GM21576 (cell line): Measurements from ENCODE around the gene BCKDHA.
"Not testable (repeated sequence)": the region's sequence is repeated elsewhere in the genome, so short reads cannot be mapped to it uniquely, and the experiment has no call there.

Source experiments
- ATAC-seq: cut with Tn5 transposase; IDR thresholded peaks from one replicate; pipeline ENCODE4 v1.9.1; 2021; ENCODE audit warnings: mild to moderate bottlenecking, moderate library complexity; ENCODE audit not compliant: unreplicated experiment

BCKDHA gene

DNA sequence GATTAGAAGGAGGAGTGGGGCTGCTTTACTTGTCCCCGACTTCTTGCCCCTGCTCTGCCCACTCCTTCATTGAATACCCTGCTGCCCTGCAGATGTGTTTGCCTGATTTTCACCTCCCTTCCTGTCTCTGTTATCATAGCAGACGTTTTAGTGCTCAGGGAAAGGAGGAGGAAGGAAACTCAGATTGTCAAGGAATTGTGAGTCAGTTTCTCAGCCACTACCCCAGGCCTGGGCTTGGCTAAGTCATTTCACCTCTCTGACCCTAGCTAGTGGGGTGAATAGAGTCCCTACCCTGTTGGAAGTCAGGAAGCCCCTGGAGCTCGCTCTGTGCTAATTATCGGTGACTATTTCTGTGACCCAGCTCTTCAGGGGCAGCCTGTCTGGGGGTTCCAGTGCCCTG lies 3.9 kb downstream of the BCKDHA start:
- no peak for ATAC-seq

- no peak for ATAC-seq
These were observed 4.4 kb downstream of the BCKDHA start for GRCh38 chr19:41402010-41402409.

- no peak for ATAC-seq
These were observed 5.8 kb downstream of the BCKDHA start for GRCh38 chr19:41403181-41403970.

- ATAC-seq, result no peak
These were observed 8.2 kb downstream of the BCKDHA start for GRCh38 chr19:41405776-41406175.

DNA sequence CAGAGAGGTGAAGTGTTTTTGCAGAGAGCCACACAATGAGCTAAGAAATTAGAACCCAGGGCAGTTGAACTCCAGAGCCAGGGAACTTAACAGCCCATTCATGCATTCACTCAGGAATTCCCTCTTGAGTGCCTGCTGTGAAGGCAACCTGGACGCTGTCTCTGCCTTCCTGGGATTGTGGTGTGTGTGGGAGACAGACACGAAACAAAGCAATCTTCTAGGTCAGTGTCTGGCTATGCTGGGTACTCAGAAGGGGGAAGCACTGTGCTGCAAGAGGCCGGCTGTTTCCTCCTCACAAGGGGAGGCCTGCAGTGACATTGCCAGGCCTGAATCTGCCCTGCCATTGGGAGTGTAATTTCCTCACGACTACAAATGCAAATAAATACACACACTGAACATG lies 9.7 kb downstream of the BCKDHA start:
- ATAC-seq, result no peak

GRCh38 chr19:41408256-41408655 lies 10.6 kb downstream of the BCKDHA start:
- no peak for ATAC-seq

- not testable (repeated sequence) for ATAC-seq
These were observed 11.2 kb downstream of the BCKDHA start for GRCh38 chr19:41408846-41409245.

GRCh38 chr19:41409288-41409687 lies 11.7 kb downstream of the BCKDHA start:
- no peak for ATAC-seq

DNA sequence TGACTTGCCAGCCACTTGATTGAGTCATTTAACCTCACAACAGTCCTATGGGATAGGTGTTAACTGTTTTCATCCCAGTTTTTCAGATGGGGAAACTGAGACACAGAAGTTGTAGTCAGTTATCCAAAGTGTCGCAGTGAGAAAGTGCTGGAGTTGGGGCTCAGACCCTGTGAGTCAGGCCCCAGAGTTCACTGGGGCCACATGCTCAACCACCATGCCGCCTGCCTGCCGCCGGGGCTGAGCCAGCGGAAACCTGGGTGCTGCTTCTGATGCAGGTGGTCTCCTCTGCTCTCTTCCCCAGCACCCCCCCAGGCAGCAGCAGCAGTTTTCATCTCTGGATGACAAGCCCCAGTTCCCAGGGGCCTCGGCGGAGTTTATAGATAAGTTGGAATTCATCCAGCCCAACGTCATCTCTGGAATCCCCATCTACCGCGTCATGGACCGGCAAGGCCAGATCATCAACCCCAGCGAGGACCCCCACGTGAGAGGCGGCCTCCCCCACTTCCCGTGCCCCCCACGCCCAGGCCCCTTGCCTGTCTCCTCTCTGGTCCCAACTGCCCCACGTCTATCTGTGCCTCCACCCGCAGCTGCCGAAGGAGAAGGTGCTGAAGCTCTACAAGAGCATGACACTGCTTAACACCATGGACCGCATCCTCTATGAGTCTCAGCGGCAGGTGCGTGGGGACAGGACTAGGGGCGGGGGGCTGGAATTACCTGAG lies 12.9 kb downstream of the BCKDHA start:
- ATAC-seq, result no peak

- ATAC-seq, result no peak
These were observed 13.7 kb downstream of the BCKDHA start for GRCh38 chr19:41411100-41411967.

GRCh38 chr19:41411968-41412265 lies 14.3 kb downstream of the BCKDHA start:
- no peak for ATAC-seq

DNA sequence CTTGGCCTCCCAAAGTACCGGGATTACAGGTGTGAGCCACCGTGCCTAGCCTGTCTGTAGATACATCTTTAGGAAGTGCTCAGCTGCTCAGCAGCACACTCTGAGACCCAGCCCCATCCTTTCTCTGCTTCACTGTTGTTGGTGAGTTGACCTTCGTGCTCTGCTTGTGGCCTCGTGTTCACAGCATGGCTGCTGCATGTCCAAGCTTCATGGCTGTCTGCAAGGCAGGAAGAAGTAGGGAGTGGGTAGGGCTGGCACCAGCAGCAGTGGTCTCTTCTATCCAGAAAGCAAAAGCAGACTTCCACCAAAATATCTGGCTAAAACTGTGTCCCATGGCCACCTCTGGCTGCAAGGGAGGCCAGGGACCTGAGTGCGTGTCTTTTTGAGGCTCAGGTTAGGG lies 15.3 kb downstream of the BCKDHA start:
- no peak for ATAC-seq

DNA sequence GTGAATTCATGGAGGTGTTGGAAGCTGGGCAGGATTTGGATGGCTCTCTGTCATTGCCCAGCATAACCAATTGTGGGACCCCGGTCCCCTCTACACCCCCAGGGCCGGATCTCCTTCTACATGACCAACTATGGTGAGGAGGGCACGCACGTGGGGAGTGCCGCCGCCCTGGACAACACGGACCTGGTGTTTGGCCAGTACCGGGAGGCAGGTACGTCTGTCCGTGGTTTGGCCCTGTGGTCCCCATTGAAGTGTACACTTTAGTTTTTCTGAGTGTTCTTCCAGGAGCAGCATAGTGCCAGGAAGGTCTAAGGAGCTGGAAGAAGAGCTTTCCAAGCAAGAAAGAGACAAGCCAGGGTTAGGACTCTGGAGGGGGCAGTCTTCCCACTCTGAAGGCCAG lies 16.3 kb downstream of the BCKDHA start:
- no peak for ATAC-seq

GRCh38 chr19:41414461-41414860 lies 16.8 kb downstream of the BCKDHA start:
- no peak for ATAC-seq

GRCh38 chr19:41415154-41415571 lies 17.5 kb downstream of the BCKDHA start:
- ATAC-seq, result no peak

- no peak for ATAC-seq
These were observed 18.6 kb downstream of the BCKDHA start for GRCh38 chr19:41416194-41416674.

DNA sequence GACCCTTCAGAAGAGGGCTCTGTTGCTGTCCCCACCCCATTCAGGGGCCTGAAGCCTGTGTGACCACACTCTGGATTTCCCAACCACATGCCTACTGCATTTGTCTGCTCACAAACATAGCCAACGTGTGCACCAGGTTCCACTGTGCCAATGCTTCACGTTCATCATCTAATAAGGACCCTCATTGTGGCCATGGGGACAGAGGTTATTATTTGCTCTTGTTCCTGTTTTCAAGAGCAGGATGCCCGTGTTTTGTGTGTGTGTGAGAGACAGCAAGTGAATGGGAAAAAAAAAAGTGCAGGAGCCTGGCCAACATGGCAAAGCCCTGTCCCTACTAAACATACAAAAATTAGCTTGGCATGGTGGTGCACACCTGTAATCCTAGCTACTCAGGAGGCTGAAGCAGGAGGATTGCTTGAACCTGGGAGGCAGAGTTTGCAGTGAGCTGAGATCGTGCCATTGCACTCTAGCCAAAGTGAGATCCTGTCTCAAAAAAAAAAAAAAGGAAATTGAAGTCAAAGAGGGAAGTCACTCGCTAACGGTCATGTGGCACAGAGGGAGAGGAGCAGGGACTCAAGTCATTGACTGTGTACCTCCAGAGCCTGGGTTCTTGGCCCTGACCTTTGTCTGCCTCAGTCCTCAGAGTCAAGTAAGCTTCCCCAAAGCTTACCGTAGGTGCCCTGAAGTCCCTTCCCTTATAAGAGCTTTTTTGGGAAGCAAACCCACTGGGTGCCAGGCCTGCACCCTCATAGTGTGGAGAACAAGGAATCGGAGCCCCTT lies 22.7 kb downstream of the BCKDHA start:
- ATAC-seq, result no peak

- ATAC-seq, result no peak
These were observed 23.7 kb downstream of the BCKDHA start for GRCh38 chr19:41421314-41421713.

DNA sequence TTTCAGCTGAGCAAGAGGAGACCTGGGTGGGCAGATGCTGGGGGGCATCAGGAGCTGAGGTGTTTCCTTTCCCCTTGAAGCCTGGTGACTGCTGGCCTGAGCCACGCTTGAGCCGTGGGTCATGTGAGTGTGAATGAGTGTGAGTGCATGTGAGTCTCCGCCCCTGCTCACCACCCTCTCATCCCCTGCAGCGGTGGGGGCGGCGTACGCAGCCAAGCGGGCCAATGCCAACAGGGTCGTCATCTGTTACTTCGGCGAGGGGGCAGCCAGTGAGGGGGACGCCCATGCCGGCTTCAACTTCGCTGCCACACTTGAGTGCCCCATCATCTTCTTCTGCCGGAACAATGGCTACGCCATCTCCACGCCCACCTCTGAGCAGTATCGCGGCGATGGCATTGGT lies 24.4 kb downstream of the BCKDHA start:
- no peak for ATAC-seq

DNA sequence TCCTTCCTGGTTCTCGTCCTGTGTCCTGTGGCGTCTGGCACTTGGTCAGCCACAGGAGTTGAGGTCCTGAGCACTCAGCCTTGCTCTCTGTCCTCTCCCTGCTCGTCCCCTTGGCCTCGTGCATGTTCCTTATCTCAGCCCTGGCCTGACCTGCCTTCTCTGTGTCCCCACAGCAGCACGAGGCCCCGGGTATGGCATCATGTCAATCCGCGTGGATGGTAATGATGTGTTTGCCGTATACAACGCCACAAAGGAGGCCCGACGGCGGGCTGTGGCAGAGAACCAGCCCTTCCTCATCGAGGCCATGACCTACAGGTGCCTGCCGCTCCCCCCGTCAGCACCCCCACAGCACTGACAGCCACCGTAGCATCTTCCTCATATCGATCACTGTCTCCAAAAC lies 24.8 kb downstream of the BCKDHA start:
- no peak for ATAC-seq

DNA sequence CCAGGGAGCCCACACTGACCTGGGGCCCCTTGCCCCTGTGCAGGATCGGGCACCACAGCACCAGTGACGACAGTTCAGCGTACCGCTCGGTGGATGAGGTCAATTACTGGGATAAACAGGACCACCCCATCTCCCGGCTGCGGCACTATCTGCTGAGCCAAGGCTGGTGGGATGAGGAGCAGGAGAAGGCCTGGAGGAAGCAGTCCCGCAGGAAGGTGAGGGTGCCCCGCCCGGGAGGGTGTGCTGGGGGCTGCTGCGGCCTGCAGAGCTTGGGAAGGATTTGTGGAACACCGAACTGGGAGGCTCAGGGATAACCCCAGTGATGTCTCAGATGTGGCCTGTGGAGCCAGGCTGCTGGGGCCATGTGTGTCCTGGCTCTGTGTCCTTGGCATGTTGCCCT lies 25.3 kb downstream of the BCKDHA start:
- no peak for ATAC-seq
